Suprapubic skin (tissue), 4 donors: ENCODE data around the gene WNK2. TPM values are rescaled to one million over a fixed set of nuclear protein-coding genes. Genes with fewer than 3 reads are reported as not detected.

Experiments
- DNase-seq, 2 donors: peaks; one replicate each; pipeline ENCODE4 v3.0.0-alpha.2; 2019; ENCODE audit warnings: low spot score in 2 of 2
- H3K27ac ChIP-seq: fragments of 200-600 bp; sonication (generic); one replicate; pipeline ENCODE4 v1.5.1; 2019
- H3K27me3 ChIP-seq: fragments of 200-600 bp; sonication (generic); one replicate; pipeline ENCODE4 v1.5.1; 2019
- H3K36me3 ChIP-seq: fragments of 200-600 bp; sonication (generic); one replicate; pipeline ENCODE4 v1.5.1; 2019
- H3K4me1 ChIP-seq: fragments of 200-600 bp; sonication (generic); one replicate; pipeline ENCODE4 v1.5.1; 2019
- H3K4me3 ChIP-seq: fragments of 200-600 bp; sonication (generic); one replicate; pipeline ENCODE4 v1.5.1; 2019; ENCODE audit warnings: mild to moderate bottlenecking
- H3K9me3 ChIP-seq: fragments of 200-600 bp; sonication (generic); one replicate; pipeline ENCODE4 v1.5.1; 2019
- EP300 ChIP-seq: sonication (generic); formaldehyde crosslinking; IDR thresholded peaks from one replicate; pipeline ENCODE4 v1.6.1; 2017; ENCODE audit warnings: antibody characterized with exemption
- POLR2A ChIP-seq, 2 donors: fragments of 450-650 bp; IDR thresholded peaks; one replicate each; pipeline ENCODE4 v1.6.1; 2017; ENCODE audit warnings: antibody characterized with exemption in 2 of 2, mild to moderate bottlenecking in 2 of 2, moderate library complexity in 2 of 2
- POLR2AphosphoS5 ChIP-seq, 3 donors: sonication (generic); formaldehyde crosslinking; IDR thresholded peaks; one replicate each; pipeline ENCODE4 v1.6.1; 2017; ENCODE audit warnings: antibody characterized with exemption in 3 of 3
- WGBS: methylation state at CpG from one replicate; pipeline ENCODE4 v1.1.5; 2018; 5-methylcytosine and 5-hydroxymethylcytosine counted together
- total RNA-seq, 4 donors: library from RNA; depleted of rRNA; stranded (reverse); fragments of >200 nt; gene quantifications; one replicate each; pipeline ENCODE4 v1.1.0, GENCODE V29; 2016
- TF ChIP-seq, protein P1 (sequence below), 2 donors: fragments of 200-600 bp in 1 of 2; fragments of 450-650 bp in 1 of 2; sonication (generic) in 1 of 2; IDR thresholded peaks; one replicate each; pipeline ENCODE4 v1.5.1; 2016 to 2019; ENCODE audit warnings: antibody characterized with exemption in 2 of 2, mild to moderate bottlenecking in 1 of 2, moderate library complexity in 1 of 2

The WNK2 gene
- total RNA-seq, 4 donors from 2014 or later = 39.5 to 93.7 (median 45.3) TPM

DNA sequence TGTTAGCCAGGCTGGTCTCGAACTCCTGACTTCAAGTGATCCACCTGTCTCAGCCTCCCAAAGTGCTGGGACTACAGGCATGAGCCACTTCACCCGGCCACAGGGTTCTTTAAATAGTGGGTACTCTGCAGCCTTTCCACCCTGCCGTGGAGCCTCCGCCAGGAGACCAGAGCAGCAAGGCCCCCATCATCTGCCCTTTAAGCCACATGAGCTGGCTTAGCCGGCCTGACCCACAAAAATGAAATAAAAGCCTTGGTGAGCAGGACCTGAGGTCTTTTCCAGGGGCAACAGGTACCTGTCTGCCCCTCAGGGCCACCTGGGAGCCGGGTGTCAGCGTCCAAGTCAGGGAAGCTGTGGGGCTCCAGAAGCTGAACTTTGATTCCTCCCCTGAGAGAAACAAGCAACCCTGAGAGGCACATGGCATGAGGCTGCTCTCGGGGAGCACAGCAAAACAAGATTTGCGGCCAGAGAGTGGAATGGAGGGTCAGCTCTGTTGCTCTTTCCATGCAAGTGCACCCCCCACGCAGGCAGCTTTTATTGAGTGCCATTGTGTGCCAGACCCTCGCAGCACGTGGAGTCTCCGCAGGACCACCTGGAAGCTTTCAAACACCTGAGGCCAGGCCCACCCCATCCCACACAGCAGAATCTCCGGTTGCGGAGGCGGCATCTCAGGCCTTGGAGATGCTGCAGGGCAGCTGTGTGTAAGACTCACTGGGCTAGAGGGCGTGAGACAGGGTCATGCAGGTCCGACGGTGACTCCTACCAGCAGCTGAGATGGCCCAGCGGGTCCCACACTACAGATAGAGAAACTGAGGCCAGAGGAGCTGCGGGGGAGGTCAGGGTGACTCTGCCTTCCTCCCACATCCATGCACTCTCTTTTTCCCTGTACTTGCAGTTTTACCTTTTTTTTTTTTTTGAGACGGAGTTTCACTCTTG lies 4.8 kb upstream of the WNK2 start:
- Histone ChIP-seq H3K4me1 (peaks cover 9% of the 10 kb centered on the region), H3K27me3 (peaks cover 14% of the 10 kb centered on the region), H3K9me3 (no peaks in the 10 kb centered on the region), H3K36me3 (no peaks in the 10 kb centered on the region), H3K4me3 (no peak overlapping the region), H3K27ac (no peak overlapping the region)
- DNase-seq = no peak
- WGBS = 91% methylated on average over 15 of the region's 22 CpGs
- no peak for TF ChIP-seq EP300
- TF ChIP-seq, protein P1, sequence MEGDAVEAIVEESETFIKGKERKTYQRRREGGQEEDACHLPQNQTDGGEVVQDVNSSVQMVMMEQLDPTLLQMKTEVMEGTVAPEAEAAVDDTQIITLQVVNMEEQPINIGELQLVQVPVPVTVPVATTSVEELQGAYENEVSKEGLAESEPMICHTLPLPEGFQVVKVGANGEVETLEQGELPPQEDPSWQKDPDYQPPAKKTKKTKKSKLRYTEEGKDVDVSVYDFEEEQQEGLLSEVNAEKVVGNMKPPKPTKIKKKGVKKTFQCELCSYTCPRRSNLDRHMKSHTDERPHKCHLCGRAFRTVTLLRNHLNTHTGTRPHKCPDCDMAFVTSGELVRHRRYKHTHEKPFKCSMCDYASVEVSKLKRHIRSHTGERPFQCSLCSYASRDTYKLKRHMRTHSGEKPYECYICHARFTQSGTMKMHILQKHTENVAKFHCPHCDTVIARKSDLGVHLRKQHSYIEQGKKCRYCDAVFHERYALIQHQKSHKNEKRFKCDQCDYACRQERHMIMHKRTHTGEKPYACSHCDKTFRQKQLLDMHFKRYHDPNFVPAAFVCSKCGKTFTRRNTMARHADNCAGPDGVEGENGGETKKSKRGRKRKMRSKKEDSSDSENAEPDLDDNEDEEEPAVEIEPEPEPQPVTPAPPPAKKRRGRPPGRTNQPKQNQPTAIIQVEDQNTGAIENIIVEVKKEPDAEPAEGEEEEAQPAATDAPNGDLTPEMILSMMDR (IDR thresholded peaks at IDR 0.05) = no peak
- no peak for TF ChIP-seq POLR2AphosphoS5 (IDR thresholded peaks at IDR 0.05)

DNA sequence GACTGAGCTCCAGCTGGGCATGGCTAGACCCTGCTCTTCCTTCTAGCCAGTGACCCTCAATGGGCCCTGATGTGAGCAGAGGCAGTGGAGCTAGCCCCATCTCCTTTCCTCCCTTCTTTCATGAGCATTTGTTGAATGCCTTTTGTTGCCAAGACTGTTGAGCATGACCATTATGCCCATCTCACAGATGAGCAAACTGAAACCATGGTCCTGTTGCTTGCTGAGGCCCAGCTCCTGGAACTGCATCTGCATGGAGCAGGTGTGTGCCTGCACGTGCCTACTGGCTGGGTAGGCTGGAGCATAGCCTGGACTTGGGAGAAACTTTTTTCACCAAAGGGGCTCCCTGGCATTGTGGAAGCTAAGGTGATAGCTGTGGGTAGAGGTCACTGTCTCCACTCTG lies 3.0 kb upstream of the WNK2 start:
- TF ChIP-seq EP300 (no peak), POLR2A (IDR thresholded peaks at IDR 0.05) (no peak), POLR2AphosphoS5 (IDR thresholded peaks at IDR 0.05) (no peak)
- TF ChIP-seq, protein P1 (IDR thresholded peaks at IDR 0.05) = no peak
- Histone ChIP-seq H3K4me1 (peaks cover 26% of the 10 kb centered on the region), H3K27me3 (peaks cover 20% of the 10 kb centered on the region), H3K4me3 (no peak overlapping the region), H3K36me3 (no peaks in the 10 kb centered on the region), H3K9me3 (no peaks in the 10 kb centered on the region), H3K27ac (no peak overlapping the region)
- DNase-seq = no peak
- WGBS = 80% methylated on average over 1 of the region's 1 CpG

DNA sequence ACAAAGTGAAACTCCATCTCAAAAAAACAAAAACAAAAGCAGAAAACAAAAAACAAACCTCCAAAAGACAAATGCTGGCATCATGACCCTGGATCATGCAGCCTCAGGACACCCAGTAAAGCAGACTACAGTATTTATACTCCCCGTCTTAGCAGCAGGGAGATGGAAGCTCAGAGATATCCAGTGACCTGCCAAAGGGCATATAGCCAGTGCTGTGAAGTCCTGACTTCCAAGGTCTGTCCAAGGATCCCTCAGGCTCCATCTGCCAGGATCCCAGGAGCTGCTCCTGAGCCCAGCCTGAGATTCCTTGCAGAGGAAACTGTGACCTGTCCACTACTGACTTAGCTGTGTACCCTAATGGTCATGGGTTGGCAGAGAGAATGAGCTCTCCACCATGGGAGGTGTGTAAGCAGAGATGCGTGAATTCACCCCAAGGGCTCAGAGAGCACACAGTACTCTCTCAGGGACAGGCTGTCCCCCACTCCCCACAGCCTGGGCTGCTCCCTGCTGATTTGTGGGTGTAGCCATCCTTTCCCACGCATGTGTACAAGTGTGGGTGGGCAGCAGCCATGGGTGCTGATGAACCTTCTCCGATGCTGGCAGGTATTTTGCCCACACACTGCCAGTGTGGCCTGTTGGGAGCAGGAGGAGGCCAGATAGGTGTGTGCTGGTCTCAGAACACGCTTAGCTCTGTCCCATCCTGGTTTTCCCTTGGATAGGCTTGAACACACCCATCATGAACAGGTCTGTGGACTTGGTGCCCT lies 2.1 kb upstream of the WNK2 start:
- Histone ChIP-seq H3K36me3 (no peaks in the 10 kb centered on the region), H3K27me3 (peaks cover 20% of the 10 kb centered on the region)
- 78% methylated on average over 3 of the region's 5 CpGs for WGBS

DNA sequence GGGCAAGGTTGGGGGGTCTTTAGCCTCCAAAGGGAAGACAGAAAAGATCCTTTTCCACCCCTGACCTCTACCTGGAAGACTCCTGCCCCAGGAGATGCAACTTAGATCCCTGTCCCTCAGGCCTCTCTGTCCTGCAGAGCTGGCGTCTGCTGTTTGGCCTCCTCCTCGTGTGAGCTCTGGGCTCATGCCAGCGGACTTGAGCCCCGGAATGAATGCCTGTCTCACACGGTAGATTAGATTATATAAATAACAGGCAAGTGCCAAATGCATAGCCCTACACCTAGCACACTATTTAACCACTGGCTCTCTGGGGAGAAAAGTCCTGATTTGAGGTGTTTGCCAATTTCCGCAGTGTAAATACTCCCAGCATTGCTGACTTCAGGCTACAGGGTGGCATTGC lies 1.4 kb upstream of the WNK2 start:
- 87% methylated on average over 6 of the region's 6 CpGs for WGBS
- Histone ChIP-seq H3K4me3 (no peak overlapping the region), H3K27ac (no peak overlapping the region), H3K4me1 (peaks cover 41% of the 10 kb centered on the region), H3K27me3 (peaks cover 20% of the 10 kb centered on the region), H3K9me3 (no peaks in the 10 kb centered on the region), H3K36me3 (no peaks in the 10 kb centered on the region)
- TF ChIP-seq, protein P1 (IDR thresholded peaks at IDR 0.05) = no peak
- no peak for TF ChIP-seq POLR2AphosphoS5 (IDR thresholded peaks at IDR 0.05)
- no peak for TF ChIP-seq POLR2A (IDR thresholded peaks at IDR 0.05)
- no peak for TF ChIP-seq EP300
- DNase-seq = no peak

More for the DNA sequence above, 2.1 kb upstream of the WNK2 start:
- Histone ChIP-seq H3K4me3 (no peak overlapping the region), H3K4me1 (peaks cover 36% of the 10 kb centered on the region), H3K9me3 (no peaks in the 10 kb centered on the region), H3K27ac (no peak overlapping the region)
- DNase-seq = no peak
- TF ChIP-seq POLR2A (IDR thresholded peaks at IDR 0.05) (no peak), EP300 (no peak), POLR2AphosphoS5 (IDR thresholded peaks at IDR 0.05) (no peak)
- TF ChIP-seq, protein P1 (IDR thresholded peaks at IDR 0.05) = no peak
